ENCODE data around the gene CADPS. TPM values are rescaled to one million over a fixed set of nuclear protein-coding genes. Genes with fewer than 3 reads are reported as not detected.
A peak's percentile ranks its signal among the peaks of the same experiment; 100 is the strongest.

CADPS gene
- total and polyA plus RNA-seq, 4 donors = 0.13 to 3.6 (median 0.49) TPM

DNA sequence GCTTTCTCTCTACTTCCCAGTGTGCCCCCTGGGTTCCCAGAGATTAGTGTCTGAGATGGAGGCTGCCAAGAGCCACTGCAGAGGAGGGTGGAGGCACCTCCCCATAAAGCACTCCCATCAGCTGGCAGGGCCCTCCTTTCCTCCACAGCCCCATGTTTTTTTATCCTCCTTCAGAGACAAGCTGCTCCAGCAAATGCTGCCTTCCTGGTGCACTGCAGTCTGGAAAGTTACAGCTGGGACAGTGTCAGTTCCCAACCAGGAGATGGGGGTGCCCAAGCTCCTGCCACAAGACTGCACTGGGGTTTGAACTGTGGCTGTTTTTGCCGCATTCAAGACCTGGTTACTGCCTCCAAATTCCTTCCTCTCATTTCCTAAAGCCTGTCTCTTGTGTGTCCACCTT, 206.1 kb downstream of the CADPS start:
- H3K9ac ChIP-seq (ENCODE audit: insufficient read depth in 1 of 2, low read length in 2 of 2) = no peak overlapping the region
- no peak overlapping the region for H3K4me3 ChIP-seq
- H3K9me3 ChIP-seq (ENCODE audit: control insufficient read depth in 4 of 4, insufficient read depth in 3 of 4, low read length in 3 of 4) = no peaks in the 10 kb centered on the region
- H3K27me3 ChIP-seq (ENCODE audit: control insufficient read depth in 3 of 3, insufficient read depth in 3 of 3, low read length in 2 of 3) = no peaks in the 10 kb centered on the region
- no peak overlapping the region for H3K27ac ChIP-seq (ENCODE audit: low read depth in 1 of 2, low read length in 1 of 2)
- 74 to 79% methylated on average over 1 of the region's 1 CpG for WGBS, 2 donors
- TF ChIP-seq, protein P1, sequence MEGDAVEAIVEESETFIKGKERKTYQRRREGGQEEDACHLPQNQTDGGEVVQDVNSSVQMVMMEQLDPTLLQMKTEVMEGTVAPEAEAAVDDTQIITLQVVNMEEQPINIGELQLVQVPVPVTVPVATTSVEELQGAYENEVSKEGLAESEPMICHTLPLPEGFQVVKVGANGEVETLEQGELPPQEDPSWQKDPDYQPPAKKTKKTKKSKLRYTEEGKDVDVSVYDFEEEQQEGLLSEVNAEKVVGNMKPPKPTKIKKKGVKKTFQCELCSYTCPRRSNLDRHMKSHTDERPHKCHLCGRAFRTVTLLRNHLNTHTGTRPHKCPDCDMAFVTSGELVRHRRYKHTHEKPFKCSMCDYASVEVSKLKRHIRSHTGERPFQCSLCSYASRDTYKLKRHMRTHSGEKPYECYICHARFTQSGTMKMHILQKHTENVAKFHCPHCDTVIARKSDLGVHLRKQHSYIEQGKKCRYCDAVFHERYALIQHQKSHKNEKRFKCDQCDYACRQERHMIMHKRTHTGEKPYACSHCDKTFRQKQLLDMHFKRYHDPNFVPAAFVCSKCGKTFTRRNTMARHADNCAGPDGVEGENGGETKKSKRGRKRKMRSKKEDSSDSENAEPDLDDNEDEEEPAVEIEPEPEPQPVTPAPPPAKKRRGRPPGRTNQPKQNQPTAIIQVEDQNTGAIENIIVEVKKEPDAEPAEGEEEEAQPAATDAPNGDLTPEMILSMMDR (IDR thresholded peaks at IDR 0.05; ENCODE audit: control extremely low read depth, extremely low read depth) = no peak
- H3K4me1 ChIP-seq (ENCODE audit: control insufficient read depth in 5 of 5, insufficient read depth in 5 of 5, low read length in 5 of 5) = no peaks in the 10 kb centered on the region
- no peaks in the 10 kb centered on the region for H3K36me3 ChIP-seq (ENCODE audit: control insufficient read depth in 4 of 4, insufficient read depth in 4 of 4, low read length in 4 of 4)
- no peak for ATAC-seq (ENCODE audit: insufficient read depth, low FRiP score)
- no peak for DNase-seq

DNA sequence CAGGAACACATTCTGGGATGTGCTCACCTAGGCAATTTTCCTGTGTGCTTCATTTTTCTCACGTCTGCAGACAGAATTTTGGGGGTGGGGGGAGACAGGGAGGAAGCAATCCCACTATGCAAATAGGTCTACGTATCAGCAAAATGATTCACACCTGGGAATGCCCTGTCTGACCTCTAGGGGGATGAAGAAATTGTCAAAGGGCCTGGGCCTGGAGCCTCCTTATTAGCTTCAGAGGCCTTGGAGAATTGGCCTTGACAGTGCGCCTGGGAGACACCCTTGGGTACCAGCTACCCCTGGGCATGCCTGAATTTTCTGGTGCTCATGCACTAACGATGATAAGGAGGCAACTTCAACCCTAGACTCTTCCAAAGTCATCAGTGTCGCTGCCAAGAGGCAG, 207.5 kb downstream of the CADPS start:
- Histone ChIP-seq H3K27ac (ENCODE audit: low read depth in 1 of 2, low read length in 1 of 2) (no peak overlapping the region), H3K9me3 (ENCODE audit: control insufficient read depth in 4 of 4, insufficient read depth in 3 of 4, low read length in 3 of 4) (no peaks in the 10 kb centered on the region), H3K9ac (ENCODE audit: insufficient read depth in 1 of 2, low read length in 2 of 2) (no peak overlapping the region), H3K4me3 (no peak overlapping the region), H3K4me1 (ENCODE audit: control insufficient read depth in 5 of 5, insufficient read depth in 5 of 5, low read length in 5 of 5) (no peaks in the 10 kb centered on the region), H3K27me3 (ENCODE audit: control insufficient read depth in 3 of 3, insufficient read depth in 3 of 3, low read length in 2 of 3) (peaks cover 0 to under 1% (median 0%) of the 10 kb centered on the region in 3 donors), H3K36me3 (ENCODE audit: control insufficient read depth in 4 of 4, insufficient read depth in 4 of 4, low read length in 4 of 4) (no peaks in the 10 kb centered on the region)
- TF ChIP-seq, protein P1 (IDR thresholded peaks at IDR 0.05; ENCODE audit: control extremely low read depth, extremely low read depth) = no peak
- ATAC-seq (ENCODE audit: insufficient read depth, low FRiP score) (no peak), DNase-seq (no peak)
- 67 to 70% methylated on average over 5 of the region's 5 CpGs for WGBS, 2 donors

DNA sequence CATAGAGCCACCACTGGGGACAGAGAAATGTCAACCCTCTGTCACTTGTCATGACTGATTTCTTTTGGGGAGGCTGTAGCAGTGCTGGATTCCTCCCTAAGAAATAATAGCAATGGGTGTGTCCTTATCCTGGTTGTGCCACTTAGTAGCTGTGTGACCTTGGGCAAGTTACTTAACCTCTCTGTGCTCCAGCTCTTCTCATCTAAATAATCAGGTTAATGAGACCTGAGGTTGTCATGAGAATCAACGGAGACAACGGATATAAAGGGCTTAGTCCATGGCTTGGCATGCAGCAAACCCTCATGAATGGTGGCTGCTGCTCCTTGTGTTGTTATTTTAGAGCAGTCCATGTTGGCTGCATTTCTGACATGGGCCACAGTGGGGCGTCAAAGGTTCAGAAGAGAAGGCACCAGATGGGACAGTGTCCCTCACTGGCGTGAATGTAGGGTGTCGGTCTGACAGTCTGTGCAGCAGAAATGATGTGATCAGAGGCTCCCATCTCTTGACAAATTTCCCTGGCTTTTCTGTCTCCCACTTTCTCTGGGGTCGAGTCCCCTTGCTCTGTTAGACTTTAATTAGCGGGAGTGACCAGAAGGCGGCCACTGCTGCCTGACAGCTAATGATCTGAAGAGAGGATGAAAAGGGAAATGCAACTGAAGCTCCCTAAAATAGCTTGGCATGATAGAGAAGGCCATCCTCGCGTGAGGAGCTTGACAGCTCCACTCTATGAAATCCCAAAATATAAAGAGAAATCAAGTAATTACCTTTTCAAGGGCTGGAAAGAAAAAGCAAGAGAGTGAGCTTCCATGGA, 209.4 kb downstream of the CADPS start:
- Histone ChIP-seq H3K9me3 (ENCODE audit: control insufficient read depth in 4 of 4, insufficient read depth in 3 of 4, low read length in 3 of 4) (no peaks in the 10 kb centered on the region), H3K27ac (ENCODE audit: low read depth in 1 of 2, low read length in 1 of 2) (no peak overlapping the region), H3K36me3 (ENCODE audit: control insufficient read depth in 4 of 4, insufficient read depth in 4 of 4, low read length in 4 of 4) (no peaks in the 10 kb centered on the region), H3K4me1 (ENCODE audit: control insufficient read depth in 5 of 5, insufficient read depth in 5 of 5, low read length in 5 of 5) (no peaks in the 10 kb centered on the region), H3K27me3 (ENCODE audit: control insufficient read depth in 3 of 3, insufficient read depth in 3 of 3, low read length in 2 of 3) (peaks cover 0 to 5% (median 0%) of the 10 kb centered on the region in 3 donors), H3K9ac (ENCODE audit: insufficient read depth in 1 of 2, low read length in 2 of 2) (no peak overlapping the region), H3K4me3 (no peak overlapping the region)
- peak; percentile 53 for ATAC-seq (ENCODE audit: insufficient read depth, low FRiP score)
- TF ChIP-seq, protein P1 (IDR thresholded peaks at IDR 0.05; ENCODE audit: control extremely low read depth, extremely low read depth) = peak; percentile 27
- 10 to 11% methylated on average over 10 of the region's 10 CpGs for WGBS, 2 donors
- DNase-seq = peak; percentile 70 to 77 (median 71)

Measured in lung (tissue), 12 donors.